SKM-1 (cell line): Measurements from ENCODE around the gene FAM168B.

ENCODE experiments used
- DNase-seq: peaks from one replicate; lab custom pipeline; 2025; ENCODE audit not compliant: unreplicated experiment; lab: John Stamatoyannopoulos, UW

Gene FAM168B

DNA sequence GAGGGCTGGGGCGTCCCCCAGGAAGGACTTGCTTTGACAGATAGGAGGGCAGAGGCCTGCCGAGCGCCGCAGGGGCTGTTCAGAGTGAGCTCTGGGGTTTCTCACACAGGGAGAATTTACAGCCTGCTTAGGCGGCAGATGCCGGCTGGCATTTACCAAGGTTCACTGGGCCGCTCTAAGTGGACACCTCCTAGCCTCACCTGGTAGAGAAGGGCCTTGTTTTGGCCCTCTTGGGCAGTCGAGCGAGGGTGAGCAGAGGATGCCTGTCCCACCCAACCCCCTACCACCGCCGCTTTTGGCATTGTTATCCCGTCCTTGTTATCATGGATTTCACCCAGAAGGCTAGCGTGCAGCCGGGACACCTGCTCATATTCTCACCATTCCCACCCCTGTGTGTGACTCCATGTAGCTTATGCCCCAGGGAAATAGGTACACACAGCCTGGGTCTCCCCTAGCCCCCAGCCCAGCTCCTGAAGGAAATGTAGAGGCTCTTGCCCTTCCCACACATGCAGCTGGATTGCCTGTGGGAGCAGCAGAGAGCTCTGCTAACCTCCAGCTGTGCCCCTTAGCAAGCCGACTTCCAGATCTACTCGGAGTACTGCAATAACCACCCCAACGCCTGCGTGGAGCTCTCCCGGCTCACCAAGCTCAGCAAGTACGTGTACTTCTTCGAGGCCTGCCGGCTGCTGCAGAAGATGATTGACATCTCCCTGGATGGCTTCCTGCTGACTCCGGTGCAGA is 52.4 kb downstream of the FAM168B start:
- no peak for DNase-seq

- no peak for DNase-seq
Observed at GRCh38 chr2:131039908-131040660, 53.2 kb downstream of the FAM168B start.

- no peak for DNase-seq
Observed at GRCh38 chr2:131039535-131039907, 53.7 kb downstream of the FAM168B start.

DNA sequence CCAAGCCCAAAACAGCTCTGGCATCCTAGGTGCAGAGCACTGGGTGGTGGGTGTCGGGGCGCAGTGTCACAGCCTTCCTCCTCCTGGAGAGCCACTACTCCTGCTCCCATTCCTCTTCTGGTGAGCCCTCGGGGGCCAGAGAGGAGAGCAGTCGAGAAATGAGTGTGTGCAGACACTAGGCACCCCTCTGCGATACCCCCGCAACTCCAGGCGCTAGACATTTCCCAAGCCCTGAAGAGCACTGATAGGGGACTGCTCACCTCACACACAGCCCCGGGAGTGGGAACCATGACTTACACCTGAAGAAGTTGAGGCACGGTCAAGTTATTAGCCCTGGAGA is 54.2 kb downstream of the FAM168B start:
- no peak for DNase-seq

GRCh38 chr2:131038258-131039100 is 54.8 kb downstream of the FAM168B start:
- no peak for DNase-seq

GRCh38 chr2:131037398-131038257 is 55.6 kb downstream of the FAM168B start:
- DNase-seq = no peak

- no peak for DNase-seq
Observed at GRCh38 chr2:131036696-131037397, 56.4 kb downstream of the FAM168B start.

DNA sequence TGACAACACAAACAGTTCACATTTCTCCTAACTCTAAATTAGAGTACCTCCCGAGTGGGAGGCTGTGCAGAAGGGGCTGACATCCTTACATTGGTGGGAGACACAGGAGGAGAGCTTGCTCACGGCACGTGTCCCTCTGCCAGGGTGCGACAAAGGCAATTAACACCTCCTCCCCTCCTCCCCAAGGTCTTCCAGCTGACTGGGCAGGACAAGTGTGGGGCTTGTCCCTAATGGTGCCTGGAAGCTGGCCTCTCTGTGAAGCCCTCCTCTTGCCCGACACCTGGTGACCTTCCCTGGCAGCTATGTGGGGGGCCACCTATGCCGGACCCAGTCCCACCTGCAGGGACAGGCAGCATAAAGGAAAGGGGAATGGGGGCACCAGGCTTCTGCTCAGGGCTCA is 57.0 kb downstream of the FAM168B start:
- DNase-seq = no peak

DNA sequence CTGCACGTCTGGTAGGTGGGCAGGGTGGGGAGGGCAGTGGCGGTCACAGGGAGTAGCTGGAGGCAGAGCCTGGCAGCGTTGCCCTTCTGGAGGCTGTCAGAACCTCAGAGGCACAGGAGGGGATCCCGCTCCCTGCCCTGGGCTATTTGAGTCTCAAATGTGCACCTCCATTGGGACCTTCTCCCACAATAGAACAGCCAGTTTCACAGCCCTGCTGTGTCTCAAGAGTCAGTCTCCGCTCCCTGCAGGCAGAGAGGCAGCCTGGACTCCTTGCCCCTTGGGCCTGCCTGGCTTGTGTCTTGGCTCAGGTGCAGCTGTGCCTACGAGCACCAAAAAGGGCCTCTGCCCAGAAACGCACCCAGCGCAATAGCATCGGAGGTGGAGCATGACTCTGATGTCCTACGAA is 57.4 kb downstream of the FAM168B start:
- no peak for DNase-seq

DNA sequence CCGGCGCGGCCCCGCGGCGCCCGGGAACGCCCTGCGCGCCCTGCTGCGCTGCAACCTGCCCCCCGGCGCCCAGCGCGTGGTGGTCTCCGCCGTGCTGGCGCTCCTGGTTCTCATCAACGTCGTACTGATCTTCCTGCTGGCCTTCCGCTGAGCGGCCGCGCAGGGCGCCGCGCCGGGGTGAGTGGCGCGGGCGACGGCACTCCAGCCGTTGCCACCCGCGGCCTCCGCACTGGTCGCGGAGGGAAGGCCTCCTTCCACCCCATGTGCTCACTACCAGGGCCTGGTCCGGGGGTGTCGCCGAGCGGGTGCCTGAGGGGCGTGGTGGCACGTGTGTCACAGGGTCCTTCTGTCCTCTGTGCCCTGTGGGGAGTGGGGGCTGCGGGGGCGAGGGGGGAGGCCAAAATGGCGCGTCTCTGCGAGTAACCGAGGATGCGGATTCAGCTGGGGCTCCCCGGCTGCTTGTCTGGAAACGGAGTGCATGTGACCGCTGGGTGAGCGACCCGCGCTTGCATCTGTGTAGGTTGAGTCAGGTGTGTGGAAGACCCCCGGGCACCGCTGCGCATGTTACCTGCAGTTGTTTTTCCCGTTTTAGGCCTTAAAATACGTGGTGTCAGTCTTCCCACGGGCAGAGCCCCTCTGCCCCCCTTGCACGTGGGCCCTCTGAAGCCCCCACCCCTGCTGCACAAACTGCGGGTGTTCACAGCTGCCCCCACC is 58.0 kb downstream of the FAM168B start:
- no peak for DNase-seq

- DNase-seq = no peak
Observed at GRCh38 chr2:131034122-131035051, 58.9 kb downstream of the FAM168B start.

DNA sequence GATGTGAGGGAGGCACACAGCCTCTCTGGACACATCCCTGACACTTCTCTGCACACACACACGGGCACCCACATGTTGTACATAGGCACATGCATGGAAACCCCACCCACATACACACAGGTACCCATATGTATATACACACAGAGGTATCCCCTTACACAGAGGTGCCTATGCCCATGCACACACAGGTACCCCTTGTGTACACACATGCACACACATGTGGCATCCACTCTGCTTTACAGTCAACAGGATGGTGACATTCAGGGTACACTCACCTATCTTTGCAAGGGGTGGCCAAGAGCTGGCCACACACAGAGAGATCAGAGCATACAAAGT is 59.5 kb downstream of the FAM168B start:
- DNase-seq = no peak

DNA sequence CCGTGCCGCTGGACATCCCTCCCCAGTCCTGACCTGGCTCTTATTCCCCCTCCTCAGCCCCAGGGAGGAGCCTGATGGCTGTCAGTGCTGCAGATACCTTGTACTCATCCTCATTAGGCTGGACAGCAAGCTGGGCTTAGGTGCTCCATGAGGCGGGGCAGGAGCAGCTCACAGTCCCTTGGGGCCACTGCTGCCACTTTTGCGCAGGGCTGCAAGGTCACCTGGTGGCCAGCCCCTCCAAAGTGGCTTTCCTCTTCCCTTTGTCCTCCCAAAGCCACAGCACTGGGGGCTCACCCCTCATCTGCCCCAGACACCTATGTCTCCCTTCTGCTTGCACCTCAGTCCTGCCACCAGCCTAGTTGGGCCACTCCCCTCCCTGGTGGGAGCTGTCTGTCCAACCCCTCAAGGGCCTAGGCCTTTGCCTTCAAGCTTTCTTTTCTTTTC is 60.8 kb downstream of the FAM168B start:
- no peak for DNase-seq

DNA sequence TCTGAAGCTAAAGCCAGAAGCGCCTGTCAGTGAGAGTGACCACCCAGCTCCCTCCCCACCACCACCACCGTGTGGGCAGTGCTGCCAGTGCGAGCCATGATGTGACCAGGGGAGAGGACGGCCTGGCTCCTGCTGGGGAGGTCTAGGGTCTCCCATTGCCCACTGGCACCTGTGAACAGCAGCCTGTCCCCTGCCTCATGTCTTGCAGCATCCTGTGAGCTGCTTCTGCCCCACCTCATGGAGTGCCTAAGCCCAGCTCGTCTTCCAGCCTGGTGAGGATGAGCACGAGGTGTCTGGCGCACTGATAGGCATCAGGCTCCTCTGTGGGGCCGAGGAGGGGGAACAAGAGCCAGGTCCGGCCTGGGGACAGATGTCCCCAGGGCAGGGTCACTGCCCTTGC is 61.4 kb downstream of the FAM168B start:
- no peak for DNase-seq

GRCh38 chr2:131031431-131031841 is 61.8 kb downstream of the FAM168B start:
- DNase-seq = no peak

- no peak for DNase-seq
Observed at GRCh38 chr2:131030478-131030971, 62.7 kb downstream of the FAM168B start.

DNA sequence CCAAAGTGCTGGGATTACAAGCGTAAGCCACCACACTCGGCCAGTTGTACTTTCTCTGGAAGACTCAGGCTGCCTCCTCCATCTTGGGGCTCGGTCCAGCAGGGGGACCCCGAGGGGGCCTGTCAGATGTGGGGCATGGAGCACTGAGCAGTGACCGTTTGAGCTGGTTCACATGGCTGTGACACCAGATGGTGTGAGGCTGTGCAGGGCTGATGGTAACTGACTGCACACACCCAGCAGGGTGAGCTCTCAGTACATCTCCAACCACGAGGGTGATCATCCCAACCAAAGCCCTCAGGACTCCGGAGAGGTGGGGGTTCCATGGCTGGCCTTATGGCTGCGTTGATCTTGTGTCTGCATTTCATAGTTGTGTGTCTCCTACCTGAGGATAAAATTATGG is 63.4 kb downstream of the FAM168B start:
- DNase-seq = no peak
